ENCODE measurements around the gene FBLL1. TPM values are rescaled to one million over a fixed set of nuclear protein-coding genes. Genes with fewer than 3 reads are reported as not detected.

FBLL1 gene
- not detected in 2 replicates for total RNA-seq (2013; cell fraction: nucleolus; rRNA removed)
- total RNA-seq (2014; rRNA removed) (0.23 TPM in 1 of 2 replicates, not detected in the other), total RNA-seq (2014; rRNA removed; fragmentation: Illumina TruSeq; extraction: Trizol) (not detected in 2 replicates), total RNA-seq (2021) (0.13 TPM in 1 of 2 replicates, not detected in the other), polyA plus RNA-seq (2011; rRNA removed) (not detected in 2 replicates), polyA plus RNA-seq (2014; fragmentation: Illumina TruSeq; extraction: Trizol) (not detected in 2 replicates), polyA plus RNA-seq (2014; fragmentation: Nextera tagmentation; extraction: Ambion mirVana) (under 1 TPM in 1 of 2 experiments, not detected in 1; 0.04 TPM), polyA plus RNA-seq (2014; rRNA removed) (0.15 and 0.20 TPM in 2 replicates), polyA plus RNA-seq (2016; fragmentation: Nextera tagmentation; extraction: Ambion mirVana) (not detected), polyA minus RNA-seq (2011; rRNA and poly(A)+ RNA removed) (0.10 TPM in 1 of 2 replicates, not detected in the other), Bru-seq, nascent RNA (not detected), BruChase-seq, experiment 1, labeled RNA remaining after a 6-hour chase (percentile 16 among the genes with signal in this experiment), BruChase-seq, experiment 2, labeled RNA remaining after a 2-hour chase (percentile 26 among the genes with signal in this experiment)
- not detected for polyA plus RNA-seq (2011; ENCODE audit: low read depth)
- not detected in 2 replicates for polyA plus RNA-seq (2011; cell fraction: cytosol; rRNA removed)
- polyA plus RNA-seq (2011; cell fraction: nucleus; rRNA removed), result 0.21 and 0.25 TPM in 2 replicates
- 0.07 and 0.23 TPM in 2 replicates for polyA plus RNA-seq (2012)
- polyA minus RNA-seq (2011; cell fraction: cytosol; rRNA and poly(A)+ RNA removed), result not detected in 2 replicates
- polyA minus RNA-seq (2011; cell fraction: nucleus; rRNA and poly(A)+ RNA removed), result not detected in 2 replicates
- long read RNA-seq, experiment 1, result 0 reads
- long read RNA-seq, experiment 2, result 0 reads

GRCh38 chr5:168528521-168529373, at the start of gene FBLL1:
Gene FBLL1, plus strand, starts transcription at chr5:168529305. Its CDS starts 200 bp downstream, at chr5:168529505.
- H3K79me2 ChIP-seq (ENCODE audit: control insufficient read depth, insufficient read depth, low read length), result no peaks in the 10 kb centered on the region
- intact Hi-C loops (cut with micrococcal nuclease; ENCODE audit: unreplicated experiment), result no loop called here
- ChIA-PET POLR2A (no interaction called here), CTCF (no interaction called here), SMC1A (ENCODE audit: uncharacterized antibody, unreplicated experiment) (no interaction called here), RAD21 (ENCODE audit: unreplicated experiment) (no interaction called here)
- H3K9me3 ChIP-seq (replicated peaks; ENCODE audit: control insufficient read depth, insufficient read depth, low read length), result peaks cover 2% of the 10 kb centered on the region; the same call in 1 of the 3 replicates
- TF ChIP-seq ZZZ3 (IDR thresholded peaks at IDR 0.05; ENCODE audit: control insufficient read depth, insufficient read length, low read depth) (no peak), RELA (IDR thresholded peaks at IDR 0.05; ENCODE audit: borderline replicate concordance, partially characterized antibody) (no peak), ZNF622 (IDR thresholded peaks at IDR 0.05) (no peak), ASH2L (IDR thresholded peaks at IDR 0.05; ENCODE audit: borderline replicate concordance, low read depth) (no peak), REST (IDR thresholded peaks at IDR 0.05; ENCODE audit: low read depth, low read length) (peak; percentile 90)
- no peak within 1 kb of the TSS for H3K9ac ChIP-seq (ENCODE audit: control insufficient read depth, insufficient read depth, low read length)
- peaks cover 0 to 3% of the 10 kb centered on the region in 2 experiments; a peak in 1 of 4 replicates for H3K27me3 ChIP-seq (replicated peaks in 1 of 2; ENCODE audit: control insufficient read depth in 2 of 2, insufficient read depth in 2 of 2, low read length in 1 of 2)
- DNase-seq (ENCODE audit: low read depth, low spot score) (no peak), ATAC-seq (no peak), FAIRE-seq (no peak)
- H2AFZ ChIP-seq (ENCODE audit: control insufficient read depth, low read depth, low read length), result no peak within 1 kb of the TSS
- no peaks in the 10 kb centered on the region for H3K36me3 ChIP-seq (ENCODE audit: control insufficient read depth in 2 of 2, insufficient read depth in 2 of 2, low read length in 1 of 2)
- no peak within 1 kb of the TSS for H3K4me3 ChIP-seq
- in situ Hi-C loops (cut with MboI), result no loop called here
- no peak within 1 kb of the TSS for H3K4me2 ChIP-seq (ENCODE audit: control insufficient read depth, insufficient read depth)
- no TSS peak for BruUV-seq (replicated peaks)
- H4K20me1 ChIP-seq (ENCODE audit: control insufficient read depth, insufficient read depth), result no peaks in the 10 kb centered on the region
- no peaks in the 10 kb centered on the region for H3K4me1 ChIP-seq (ENCODE audit: control insufficient read depth, insufficient read depth, low read length)
- H3K27ac ChIP-seq (ENCODE audit: control insufficient read depth, insufficient read depth), result no peak within 1 kb of the TSS
- WGBS (ENCODE audit: insufficient coverage, insufficient replicate concordance, low lambda C conversion rate, missing lambda C conversion rate), result 54% methylated on average over 19 of the region's 38 CpGs
